IPS-18c (cell line): Measurements from ENCODE around the gene CNTNAP5.

ENCODE experiments used
- H3K4me3 ChIP-seq: 2 replicates; pipeline ENCODE4 v1.7.0; 2013; ENCODE audit warnings: low read depth, mild to moderate bottlenecking, low read length, moderate library complexity; ENCODE audit not compliant: insufficient read depth
- H3K9me3 ChIP-seq: one replicate; pipeline ENCODE4 v1.6.1; 2013; ENCODE audit warnings: mild to moderate bottlenecking, low read length, moderate library complexity; ENCODE audit not compliant: control insufficient read depth, insufficient read depth

The CNTNAP5 gene

GRCh38 chr2:124639524-124639923 is 614.4 kb downstream of the CNTNAP5 start:
- Histone ChIP-seq H3K9me3 (no peaks in the 10 kb centered on the region), H3K4me3 (no peak overlapping the region)

- Histone ChIP-seq H3K9me3 (no peaks in the 10 kb centered on the region), H3K4me3 (no peak overlapping the region)
Observed at GRCh38 chr2:124640221-124640750, 615.2 kb downstream of the CNTNAP5 start.

GRCh38 chr2:124646166-124646815 is 621.2 kb downstream of the CNTNAP5 start:
- no peak overlapping the region for H3K4me3 ChIP-seq

GRCh38 chr2:124647245-124647644 is 622.2 kb downstream of the CNTNAP5 start:
- no peak overlapping the region for H3K4me3 ChIP-seq

More at GRCh38 chr2:124646166-124646815, 621.2 kb downstream of the CNTNAP5 start:
- no peaks in the 10 kb centered on the region for H3K9me3 ChIP-seq

GRCh38 chr2:124647663-124648062 is 622.6 kb downstream of the CNTNAP5 start:
- no peak overlapping the region for H3K4me3 ChIP-seq
- no peaks in the 10 kb centered on the region for H3K9me3 ChIP-seq

More at GRCh38 chr2:124647245-124647644, 622.2 kb downstream of the CNTNAP5 start:
- no peaks in the 10 kb centered on the region for H3K9me3 ChIP-seq

GRCh38 chr2:124649001-124649400 is 623.9 kb downstream of the CNTNAP5 start:
- no peaks in the 10 kb centered on the region for H3K9me3 ChIP-seq
- no peak overlapping the region for H3K4me3 ChIP-seq

GRCh38 chr2:124652099-124652498 is 627.0 kb downstream of the CNTNAP5 start:
- H3K4me3 ChIP-seq = no peak overlapping the region
- H3K9me3 ChIP-seq = no peaks in the 10 kb centered on the region

GRCh38 chr2:124658373-124658772 is 633.3 kb downstream of the CNTNAP5 start:
- H3K9me3 ChIP-seq = no peaks in the 10 kb centered on the region

GRCh38 chr2:124661558-124661957 is 636.5 kb downstream of the CNTNAP5 start:
- Histone ChIP-seq H3K4me3 (no peak overlapping the region), H3K9me3 (no peaks in the 10 kb centered on the region)

More at GRCh38 chr2:124658373-124658772, 633.3 kb downstream of the CNTNAP5 start:
- no peak overlapping the region for H3K4me3 ChIP-seq

- no peak overlapping the region for H3K4me3 ChIP-seq
- H3K9me3 ChIP-seq = no peaks in the 10 kb centered on the region
Observed at GRCh38 chr2:124662946-124663644, 638.0 kb downstream of the CNTNAP5 start.

- Histone ChIP-seq H3K4me3 (no peak overlapping the region), H3K9me3 (no peaks in the 10 kb centered on the region)
Observed at GRCh38 chr2:124663645-124663997, 638.5 kb downstream of the CNTNAP5 start.

- no peaks in the 10 kb centered on the region for H3K9me3 ChIP-seq
Observed at GRCh38 chr2:124664363-124664762, 639.3 kb downstream of the CNTNAP5 start.

GRCh38 chr2:124666976-124667375 is 641.9 kb downstream of the CNTNAP5 start:
- Histone ChIP-seq H3K4me3 (no peak overlapping the region), H3K9me3 (no peaks in the 10 kb centered on the region)

More at GRCh38 chr2:124664363-124664762, 639.3 kb downstream of the CNTNAP5 start:
- no peak overlapping the region for H3K4me3 ChIP-seq

GRCh38 chr2:124668161-124668560 is 643.1 kb downstream of the CNTNAP5 start:
- Histone ChIP-seq H3K4me3 (no peak overlapping the region), H3K9me3 (no peaks in the 10 kb centered on the region)

- H3K4me3 ChIP-seq = no peak overlapping the region
Observed at GRCh38 chr2:124670187-124670586, 645.1 kb downstream of the CNTNAP5 start.

GRCh38 chr2:124678043-124678442 is 653.0 kb downstream of the CNTNAP5 start:
- no peaks in the 10 kb centered on the region for H3K9me3 ChIP-seq
- no peak overlapping the region for H3K4me3 ChIP-seq

More at GRCh38 chr2:124670187-124670586, 645.1 kb downstream of the CNTNAP5 start:
- H3K9me3 ChIP-seq = no peaks in the 10 kb centered on the region

- Histone ChIP-seq H3K4me3 (no peak overlapping the region), H3K9me3 (no peaks in the 10 kb centered on the region)
Observed at GRCh38 chr2:124683536-124684428, 658.7 kb downstream of the CNTNAP5 start.
